Measurements from ENCODE around the gene ZC3HAV1.

- no peak for TF ChIP-seq CTCF (IDR thresholded peaks at IDR 0.05; ENCODE audit: insufficient read depth, low read length)
- no peak for TF ChIP-seq POLR2AphosphoS5 (IDR thresholded peaks at IDR 0.05; ENCODE audit: low read depth)
- TF ChIP-seq GABPA (IDR thresholded peaks at IDR 0.05; ENCODE audit: low read depth), result no peak
- TF ChIP-seq REST (IDR thresholded peaks at IDR 0.05; ENCODE audit: insufficient replicate concordance, low read depth), result no peak
- TF ChIP-seq SPI1 (IDR thresholded peaks at IDR 0.05; ENCODE audit: borderline replicate concordance, low read depth), result no peak
Measured at GRCh38 chr7:139034336-139034735, 75.2 kb downstream of the ZC3HAV1 start.

All from HL-60 (cell line).